Trophoblast cell (in vitro differentiated cells and primary cell): ENCODE data around the gene NXPE2.

Experiments
- DNase-seq, 2 donors: peaks; one replicate each; pipeline ENCODE4 v3.0.0-alpha.2; 2016
- H2AFZ ChIP-seq: 2 replicates; pipeline ENCODE4 v1.6.1; 2013; ENCODE audit warnings: low read length, moderate library complexity, mild to moderate bottlenecking; ENCODE audit not compliant: insufficient read depth, poor library complexity
- H2AK5ac ChIP-seq: 2 replicates; pipeline ENCODE4 v1.6.1; 2013; ENCODE audit warnings: mild to moderate bottlenecking, low read length
- H2BK120ac ChIP-seq: 2 replicates; pipeline ENCODE4 v1.6.1; 2013; ENCODE audit warnings: low read length, mild to moderate bottlenecking, moderate library complexity; ENCODE audit not compliant: insufficient read depth, poor library complexity
- H2BK12ac ChIP-seq: 2 replicates; pipeline ENCODE4 v1.6.1; 2013; ENCODE audit warnings: mild to moderate bottlenecking, low read length, moderate library complexity
- H2BK5ac ChIP-seq: 2 replicates; pipeline ENCODE4 v1.6.1; 2013; ENCODE audit warnings: low read length, low read depth, moderate library complexity, mild to moderate bottlenecking; ENCODE audit not compliant: poor library complexity
- H3K14ac ChIP-seq: 2 replicates; pipeline ENCODE4 v1.6.1; 2013; ENCODE audit warnings: mild to moderate bottlenecking, low read length
- H3K18ac ChIP-seq: 2 replicates; pipeline ENCODE4 v1.6.1; 2013; ENCODE audit warnings: mild to moderate bottlenecking, low read length
- H3K23ac ChIP-seq: 2 replicates; pipeline ENCODE4 v1.6.1; 2013; ENCODE audit warnings: low read length
- H3K27ac ChIP-seq: 2 replicates; pipeline ENCODE4 v1.5.1; 2013; ENCODE audit warnings: low read depth, mild to moderate bottlenecking, inconsistent platforms, low read length, moderate library complexity
- H3K27me3 ChIP-seq: 2 replicates; pipeline ENCODE4 v1.6.1; 2013; ENCODE audit warnings: inconsistent platforms, mild to moderate bottlenecking, low read length, moderate library complexity; ENCODE audit not compliant: insufficient read depth
- H3K36me3 ChIP-seq, 2 experiments: 1 replicate in 1 of 2; 2 replicates in 1 of 2; pipeline ENCODE4 v1.6.1; 2013; ENCODE audit warnings: low read length in 2 of 2, mild to moderate bottlenecking in 2 of 2, moderate library complexity in 1 of 2; ENCODE audit not compliant: insufficient read depth in 2 of 2, control insufficient read depth in 1 of 2
- H3K4ac ChIP-seq: 2 replicates; pipeline ENCODE4 v1.6.1; 2013; ENCODE audit warnings: low read depth, mild to moderate bottlenecking, low read length, moderate library complexity
- H3K4me1 ChIP-seq, 2 experiments: 1 replicate in 1 of 2; 2 replicates in 1 of 2; pipeline ENCODE4 v1.6.1; 2013; ENCODE audit warnings: low read length in 2 of 2, mild to moderate bottlenecking in 2 of 2, moderate library complexity in 1 of 2; ENCODE audit not compliant: insufficient read depth in 2 of 2, control insufficient read depth in 1 of 2
- H3K4me2 ChIP-seq: 2 replicates; pipeline ENCODE4 v1.6.1; 2013; ENCODE audit warnings: inconsistent platforms, mild to moderate bottlenecking, low read length, moderate library complexity
- H3K4me3 ChIP-seq: 2 replicates; pipeline ENCODE4 v1.5.1; 2013; ENCODE audit warnings: mild to moderate bottlenecking, low read depth, low read length, inconsistent platforms
- H3K79me1 ChIP-seq: one replicate; pipeline ENCODE4 v1.6.1; 2013; ENCODE audit warnings: low read length
- H3K79me2 ChIP-seq: 2 replicates; pipeline ENCODE4 v1.6.1; 2013; ENCODE audit warnings: low read length, mild to moderate bottlenecking; ENCODE audit not compliant: control insufficient read depth, insufficient read depth, poor library complexity
- H3K9ac ChIP-seq: 2 replicates; pipeline ENCODE4 v1.6.1; 2013; ENCODE audit warnings: mild to moderate bottlenecking, low read length
- H3K9me3 ChIP-seq: 2 replicates; pipeline ENCODE4 v1.6.1; 2013; ENCODE audit warnings: low read depth, mild to moderate bottlenecking, control low read depth, inconsistent platforms, low read length; ENCODE audit not compliant: insufficient read depth
- H4K12ac ChIP-seq: 2 replicates; pipeline ENCODE4 v1.6.1; 2013; ENCODE audit warnings: low read depth, mild to moderate bottlenecking, low read length, moderate library complexity
- H4K8ac ChIP-seq: 2 replicates; pipeline ENCODE4 v1.6.1; 2013; ENCODE audit warnings: low read depth, mild to moderate bottlenecking, low read length, moderate library complexity
- H4K91ac ChIP-seq: one replicate; pipeline ENCODE4 v1.6.1; 2013; ENCODE audit warnings: low read depth, mild to moderate bottlenecking, low read length, moderate library complexity
- WGBS: extraction: QIAGEN DNeasy Blood & Tissue Kit; methylation state at CpG from one replicate; pipeline ENCODE4 v1.1.7; 2013; ENCODE audit warnings: missing lambda C conversion rate; ENCODE audit not compliant: insufficient read length, insufficient coverage; ENCODE audit errors: extremely low coverage; 5-methylcytosine and 5-hydroxymethylcytosine counted together

Gene NXPE2

GRCh38 chr11:114685097-114685496 lies 6.8 kb downstream of the NXPE2 start:
- Histone ChIP-seq H2BK5ac (no peak overlapping the region), H3K27ac (no peak overlapping the region), H3K9me3 (no peaks in the 10 kb centered on the region), H4K91ac (no peak overlapping the region), H3K36me3 (no peaks in the 10 kb centered on the region), H3K9ac (no peak overlapping the region), H4K8ac (no peak overlapping the region), H4K12ac (no peak overlapping the region), H3K4me2 (no peak overlapping the region), H2AK5ac (no peak overlapping the region), H3K4me1 (no peaks in the 10 kb centered on the region), H3K79me2 (no peaks in the 10 kb centered on the region), H3K79me1 (no peaks in the 10 kb centered on the region), H3K4ac (no peak overlapping the region), H2AFZ (no peak overlapping the region), H3K27me3 (no peaks in the 10 kb centered on the region), H3K18ac (no peak overlapping the region), H2BK12ac (no peak overlapping the region), H3K14ac (no peak overlapping the region), H3K4me3 (no peak overlapping the region), H2BK120ac (no peak overlapping the region), H3K23ac (no peak overlapping the region)
- WGBS = no CpG with 5 or more reads among the region's 1 CpG
- DNase-seq = no peak

- H4K91ac ChIP-seq = no peak overlapping the region
- H3K4ac ChIP-seq = no peak overlapping the region
- H2AFZ ChIP-seq = no peak overlapping the region
- H3K23ac ChIP-seq = no peak overlapping the region
- H2BK120ac ChIP-seq = no peak overlapping the region
- H3K4me3 ChIP-seq = no peak overlapping the region
- no CpG with 5 or more reads among the region's 4 CpGs for WGBS
- no peak overlapping the region for H4K8ac ChIP-seq
- H2BK12ac ChIP-seq = no peak overlapping the region
- H3K9ac ChIP-seq = no peak overlapping the region
- H3K14ac ChIP-seq = no peak overlapping the region
- H3K27ac ChIP-seq = no peak overlapping the region
- no peaks in the 10 kb centered on the region for H3K79me1 ChIP-seq
- no peaks in the 10 kb centered on the region for H3K79me2 ChIP-seq
- H4K12ac ChIP-seq = no peak overlapping the region
- no peak overlapping the region for H3K18ac ChIP-seq
- no peaks in the 10 kb centered on the region for H3K27me3 ChIP-seq
- H3K9me3 ChIP-seq = no peaks in the 10 kb centered on the region
- H3K4me1 ChIP-seq = no peaks in the 10 kb centered on the region
- DNase-seq = no peak
- H3K4me2 ChIP-seq = no peak overlapping the region
- no peak overlapping the region for H2BK5ac ChIP-seq
- H3K36me3 ChIP-seq = no peaks in the 10 kb centered on the region
- no peak overlapping the region for H2AK5ac ChIP-seq
Observed at GRCh38 chr11:114705280-114706024, 27.1 kb downstream of the NXPE2 start.

- no peak overlapping the region for H3K4me3 ChIP-seq
- no peak overlapping the region for H4K12ac ChIP-seq
Observed at GRCh38 chr11:114709960-114710359, 31.6 kb downstream of the NXPE2 start.

GRCh38 chr11:114713756-114714155 lies 35.4 kb downstream of the NXPE2 start:
- Histone ChIP-seq H3K4ac (no peak overlapping the region), H2BK5ac (no peak overlapping the region), H3K27ac (no peak overlapping the region), H3K79me2 (no peaks in the 10 kb centered on the region), H3K4me3 (no peak overlapping the region), H3K4me2 (no peak overlapping the region), H4K91ac (no peak overlapping the region), H3K9me3 (no peaks in the 10 kb centered on the region), H2AK5ac (no peak overlapping the region), H2BK120ac (no peak overlapping the region), H3K18ac (no peak overlapping the region), H4K8ac (no peak overlapping the region), H3K4me1 (no peaks in the 10 kb centered on the region), H3K79me1 (no peaks in the 10 kb centered on the region), H4K12ac (no peak overlapping the region), H3K9ac (no peak overlapping the region), H3K14ac (no peak overlapping the region), H3K27me3 (no peaks in the 10 kb centered on the region), H3K36me3 (no peaks in the 10 kb centered on the region), H3K23ac (no peak overlapping the region), H2BK12ac (no peak overlapping the region), H2AFZ (no peak overlapping the region)
- no peak for DNase-seq
- WGBS = no CpG with 5 or more reads among the region's 2 CpGs

More at GRCh38 chr11:114709960-114710359, 31.6 kb downstream of the NXPE2 start:
- Histone ChIP-seq H3K14ac (no peak overlapping the region), H4K8ac (no peak overlapping the region), H3K27me3 (no peaks in the 10 kb centered on the region), H2BK12ac (no peak overlapping the region), H3K9me3 (no peaks in the 10 kb centered on the region), H4K91ac (no peak overlapping the region), H3K36me3 (no peaks in the 10 kb centered on the region), H3K4me2 (no peak overlapping the region), H3K27ac (no peak overlapping the region), H2BK5ac (no peak overlapping the region), H2AK5ac (no peak overlapping the region), H2AFZ (no peak overlapping the region), H3K4ac (no peak overlapping the region), H3K18ac (no peak overlapping the region), H2BK120ac (no peak overlapping the region), H3K23ac (no peak overlapping the region), H3K9ac (no peak overlapping the region), H3K79me1 (no peaks in the 10 kb centered on the region), H3K4me1 (no peaks in the 10 kb centered on the region), H3K79me2 (no peaks in the 10 kb centered on the region)
- no peak for DNase-seq
- WGBS = no CpG with 5 or more reads among the region's 1 CpG
